HS-27A (cell line): ENCODE data around the gene ZNF618.
"Not testable (repeated sequence)": the region's sequence is repeated elsewhere in the genome, so short reads cannot be mapped to it uniquely, and the experiment has no call there.

Source experiments
- DNase-seq: peaks from one replicate; pipeline ENCODE4 v3.0.0-alpha.2; 2012; ENCODE audit warnings: low read depth, missing footprints

The ZNF618 gene

GRCh38 chr9:114082017-114082762, 206.1 kb downstream of the ZNF618 start:
- DNase-seq = peak; percentile 45

GRCh38 chr9:114082763-114083412, 206.8 kb downstream of the ZNF618 start:
- not testable (repeated sequence) for DNase-seq

GRCh38 chr9:114083666-114084065, 207.6 kb downstream of the ZNF618 start:
- no peak for DNase-seq

GRCh38 chr9:114084282-114085073, 208.4 kb downstream of the ZNF618 start:
- DNase-seq = no peak

GRCh38 chr9:114085387-114085789, 209.3 kb downstream of the ZNF618 start:
- DNase-seq = no peak

GRCh38 chr9:114086009-114086408, 209.9 kb downstream of the ZNF618 start:
- no peak for DNase-seq

GRCh38 chr9:114086607-114087006, 210.5 kb downstream of the ZNF618 start:
- no peak for DNase-seq

GRCh38 chr9:114087721-114088120, 211.6 kb downstream of the ZNF618 start:
- no peak for DNase-seq

- DNase-seq = no peak
Measured at GRCh38 chr9:114088571-114089170, 212.6 kb downstream of the ZNF618 start.

GRCh38 chr9:114089206-114089840, 213.2 kb downstream of the ZNF618 start:
- DNase-seq = no peak

GRCh38 chr9:114090798-114091197, 214.7 kb downstream of the ZNF618 start:
- DNase-seq = no peak

- DNase-seq = no peak
Measured at GRCh38 chr9:114091711-114092110, 215.6 kb downstream of the ZNF618 start.

GRCh38 chr9:114092336-114092735, 216.2 kb downstream of the ZNF618 start:
- DNase-seq = no peak

GRCh38 chr9:114093031-114093471, 216.9 kb downstream of the ZNF618 start:
- no peak for DNase-seq

GRCh38 chr9:114093761-114094505, 217.8 kb downstream of the ZNF618 start:
- no peak for DNase-seq

GRCh38 chr9:114094971-114095370, 218.9 kb downstream of the ZNF618 start:
- no peak for DNase-seq

- no peak for DNase-seq
Measured at GRCh38 chr9:114096041-114096511, 220.0 kb downstream of the ZNF618 start.

GRCh38 chr9:114096866-114097612, 220.9 kb downstream of the ZNF618 start:
- DNase-seq = no peak

GRCh38 chr9:114097613-114098020, 221.5 kb downstream of the ZNF618 start:
- DNase-seq = no peak
